ENCODE data around the gene FIBCD1.

FIBCD1 gene

GRCh38 chr9:130906735-130907416, 32.2 kb downstream of the FIBCD1 start:
- Histone ChIP-seq H3K36me3 (no peaks in the 10 kb centered on the region), H3K4me3 (no peak overlapping the region), H3K27ac (no peak overlapping the region), H3K4me1 (no peaks in the 10 kb centered on the region), H3K9me3 (no peaks in the 10 kb centered on the region), H3K27me3 (peaks cover 0 to 61% of the 10 kb centered on the region in 2 donors)
- DNase-seq: no peak
- intact Hi-C loops (cut with DNase I; ENCODE audit: low total_unique reads): no loop called here
- TF ChIP-seq, protein P1, sequence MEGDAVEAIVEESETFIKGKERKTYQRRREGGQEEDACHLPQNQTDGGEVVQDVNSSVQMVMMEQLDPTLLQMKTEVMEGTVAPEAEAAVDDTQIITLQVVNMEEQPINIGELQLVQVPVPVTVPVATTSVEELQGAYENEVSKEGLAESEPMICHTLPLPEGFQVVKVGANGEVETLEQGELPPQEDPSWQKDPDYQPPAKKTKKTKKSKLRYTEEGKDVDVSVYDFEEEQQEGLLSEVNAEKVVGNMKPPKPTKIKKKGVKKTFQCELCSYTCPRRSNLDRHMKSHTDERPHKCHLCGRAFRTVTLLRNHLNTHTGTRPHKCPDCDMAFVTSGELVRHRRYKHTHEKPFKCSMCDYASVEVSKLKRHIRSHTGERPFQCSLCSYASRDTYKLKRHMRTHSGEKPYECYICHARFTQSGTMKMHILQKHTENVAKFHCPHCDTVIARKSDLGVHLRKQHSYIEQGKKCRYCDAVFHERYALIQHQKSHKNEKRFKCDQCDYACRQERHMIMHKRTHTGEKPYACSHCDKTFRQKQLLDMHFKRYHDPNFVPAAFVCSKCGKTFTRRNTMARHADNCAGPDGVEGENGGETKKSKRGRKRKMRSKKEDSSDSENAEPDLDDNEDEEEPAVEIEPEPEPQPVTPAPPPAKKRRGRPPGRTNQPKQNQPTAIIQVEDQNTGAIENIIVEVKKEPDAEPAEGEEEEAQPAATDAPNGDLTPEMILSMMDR (IDR thresholded peaks at IDR 0.05): no peak

DNA sequence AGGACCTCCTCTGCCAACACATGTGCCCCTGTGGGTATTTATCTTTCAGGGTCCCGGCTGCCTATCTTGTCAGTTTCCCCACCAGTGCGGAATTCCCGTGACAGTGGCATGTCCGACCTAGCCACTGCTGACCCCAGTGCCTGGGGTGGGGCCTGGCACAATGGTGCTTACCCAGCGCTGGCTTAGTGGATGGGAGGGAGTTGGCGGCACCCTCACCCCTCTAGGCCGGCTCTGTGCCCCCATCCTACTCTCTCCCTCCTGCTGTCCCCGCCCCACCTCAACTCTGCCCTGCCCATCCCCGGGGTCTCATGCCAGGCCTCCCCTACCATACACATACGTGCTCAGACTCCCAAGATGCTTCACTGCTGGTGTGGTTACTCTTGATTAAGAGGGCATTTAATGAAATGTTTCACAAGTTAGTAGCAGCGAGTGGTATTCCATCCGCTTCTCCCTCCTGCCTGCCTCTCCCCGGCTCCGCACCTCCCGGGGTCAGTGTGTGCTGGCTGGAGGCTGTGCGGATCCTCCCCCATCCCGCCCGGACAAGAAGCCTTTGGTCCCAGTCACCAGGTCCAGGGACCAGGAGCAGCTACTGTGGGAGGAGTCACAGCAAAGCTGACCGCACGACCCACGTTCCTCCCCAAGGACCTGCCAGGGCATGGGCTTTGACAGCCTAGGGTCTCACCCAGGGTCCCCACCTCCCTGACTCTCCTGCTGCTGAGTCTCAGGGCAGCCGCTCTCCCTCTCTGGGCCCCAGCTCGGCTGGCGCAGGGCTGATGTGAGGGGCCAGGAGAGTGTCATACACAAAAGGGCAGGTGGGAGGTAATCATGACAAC, 32.9 kb downstream of the FIBCD1 start:
- intact Hi-C loops (cut with DNase I; ENCODE audit: low total_unique reads): no loop called here
- Histone ChIP-seq H3K4me1 (no peaks in the 10 kb centered on the region), H3K36me3 (no peaks in the 10 kb centered on the region), H3K27ac (no peak overlapping the region), H3K4me3 (no peak overlapping the region), H3K27me3 (peaks cover 0 to 64% of the 10 kb centered on the region in 2 donors), H3K9me3 (no peaks in the 10 kb centered on the region)
- no peak for DNase-seq
- TF ChIP-seq, protein P1 (IDR thresholded peaks at IDR 0.05): no peak

DNA sequence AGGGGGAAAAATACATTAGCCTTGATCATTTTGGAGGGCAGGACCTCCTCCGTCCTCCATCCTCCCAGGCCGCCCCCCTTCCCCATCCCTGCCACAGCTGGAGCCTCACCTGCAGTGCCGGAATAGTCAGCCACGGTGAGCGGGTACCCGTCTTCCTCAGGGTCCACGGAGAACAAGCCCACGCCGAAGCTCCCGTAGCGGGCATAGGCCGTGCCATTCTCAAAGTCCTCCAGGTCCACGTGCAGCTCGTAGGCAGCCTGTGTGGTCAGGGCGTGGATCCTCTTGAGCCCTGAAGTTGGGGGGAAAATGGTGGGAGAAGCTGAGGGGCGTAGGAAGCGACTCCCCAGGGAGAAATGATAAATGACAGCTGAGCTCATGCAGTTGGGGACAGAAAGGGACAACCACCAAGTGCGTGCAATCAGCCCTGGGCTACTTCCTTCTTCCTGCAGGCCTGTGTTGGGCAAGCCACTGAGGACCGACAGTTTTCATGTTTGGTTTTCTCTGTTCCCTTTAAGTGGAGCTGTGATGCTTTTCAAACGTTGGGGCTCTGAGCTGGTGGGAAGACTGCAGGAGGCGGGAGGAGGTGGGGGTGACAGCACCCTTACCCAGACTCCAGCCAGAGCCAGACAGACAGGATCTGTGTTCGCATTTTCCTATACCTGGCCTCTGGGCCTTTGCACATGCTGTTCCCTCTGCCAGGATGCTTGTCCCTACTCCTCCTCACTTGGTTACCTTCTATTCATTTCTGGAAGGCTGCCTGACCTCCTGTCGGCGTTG, 33.7 kb downstream of the FIBCD1 start:
- H3K36me3 ChIP-seq: no peaks in the 10 kb centered on the region
- no peak for DNase-seq
- H3K4me1 ChIP-seq: no peaks in the 10 kb centered on the region
- intact Hi-C loops (cut with DNase I; ENCODE audit: low total_unique reads): no loop called here
- no peak overlapping the region for H3K27ac ChIP-seq
- TF ChIP-seq, protein P1 (IDR thresholded peaks at IDR 0.05): no peak
- H3K4me3 ChIP-seq: no peak overlapping the region
- no peaks in the 10 kb centered on the region for H3K9me3 ChIP-seq
- peaks cover 0 to 71% of the 10 kb centered on the region in 2 donors for H3K27me3 ChIP-seq

DNA sequence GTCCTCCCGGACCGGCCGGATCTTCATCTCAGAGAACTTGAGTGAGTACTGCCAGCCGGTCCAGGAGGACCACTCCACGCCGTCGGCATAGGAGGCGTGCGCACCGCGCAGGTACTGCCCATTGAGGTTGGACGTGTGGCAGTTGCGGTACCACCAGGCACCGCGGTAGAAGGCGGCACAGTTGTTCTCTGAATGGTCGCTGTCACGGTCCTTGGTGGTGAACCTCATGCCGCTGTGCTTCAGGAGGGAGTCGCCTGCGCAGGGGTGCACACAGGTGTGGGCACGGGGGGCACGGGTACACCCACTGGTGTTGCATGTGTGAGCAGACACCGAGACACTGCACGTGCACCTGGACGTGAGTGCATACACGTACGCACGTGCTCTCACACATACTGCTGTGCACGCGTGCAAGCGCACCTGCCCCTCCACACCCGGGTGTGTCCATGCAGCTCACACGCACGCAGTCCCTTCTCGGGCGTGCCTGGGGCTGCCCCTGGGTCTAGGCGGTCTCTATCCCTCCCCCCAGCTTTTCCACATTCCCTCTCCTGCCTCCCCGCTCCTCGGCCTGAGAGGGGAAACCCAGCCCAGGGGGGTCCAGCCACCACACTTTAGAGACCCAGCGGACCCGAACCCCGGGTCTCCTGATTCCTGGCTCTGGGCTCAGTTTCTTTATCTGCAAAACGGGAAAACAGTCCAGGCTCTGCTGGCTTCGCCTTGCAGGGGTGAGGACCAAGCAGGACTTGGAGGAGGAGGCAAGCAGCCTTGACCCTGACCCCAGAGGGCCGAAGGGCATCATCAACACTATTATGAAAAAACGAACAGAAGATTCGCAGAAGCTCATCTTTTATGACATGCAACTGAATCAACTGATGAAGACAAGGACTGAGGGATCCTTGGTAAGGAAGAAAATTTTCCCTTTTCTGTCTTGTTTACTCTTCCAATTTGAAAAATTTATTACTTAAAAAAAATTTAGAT, 34.7 kb downstream of the FIBCD1 start:
- peaks cover 0 to 77% of the 10 kb centered on the region in 2 donors for H3K27me3 ChIP-seq

More for the DNA sequence above, 34.7 kb downstream of the FIBCD1 start:
- Histone ChIP-seq H3K9me3 (no peaks in the 10 kb centered on the region), H3K4me3 (no peak overlapping the region), H3K4me1 (no peaks in the 10 kb centered on the region), H3K27ac (no peak overlapping the region), H3K36me3 (no peaks in the 10 kb centered on the region)
- intact Hi-C loops (cut with DNase I; ENCODE audit: low total_unique reads): no loop called here
- DNase-seq: no peak
- TF ChIP-seq, protein P1 (IDR thresholded peaks at IDR 0.05): no peak

Measured in tibial artery (tissue), 4 donors.